Liver (tissue), 9 donors: ENCODE data around the gene RAB17. TPM values are rescaled to one million over a fixed set of nuclear protein-coding genes. Genes with fewer than 3 reads are reported as not detected.
A peak's percentile ranks its signal among the peaks of the same experiment; 100 is the strongest.

ENCODE experiments used
- DNase-seq: peaks from one replicate; pipeline ENCODE4 v3.0.0-alpha.2; 2017; ENCODE audit warnings: low spot score
- H3K27ac ChIP-seq, 2 donors: one replicate each; pipeline ENCODE4 v1.7.0; 2013; ENCODE audit warnings: inconsistent platforms in 2 of 2, low read length in 2 of 2, control low read depth in 1 of 2, low read depth in 1 of 2, mild to moderate bottlenecking in 1 of 2
- H3K27me3 ChIP-seq, 4 donors: one replicate each; pipeline versions ENCODE4 v1.6.1 to v1.7.0; 2013; ENCODE audit warnings: low read length in 3 of 4, inconsistent platforms in 1 of 4, mild to moderate bottlenecking in 1 of 4, moderate library complexity in 1 of 4; ENCODE audit not compliant: control insufficient read depth in 4 of 4, insufficient read depth in 4 of 4
- H3K36me3 ChIP-seq, 4 donors: one replicate each; pipeline versions ENCODE4 v1.6.1 to v1.7.0; 2013; ENCODE audit warnings: low read length in 3 of 4, mild to moderate bottlenecking in 3 of 4, low read depth in 1 of 4, moderate library complexity in 1 of 4; ENCODE audit not compliant: control insufficient read depth in 4 of 4, insufficient read depth in 3 of 4
- H3K4me1 ChIP-seq, 4 donors: one replicate each; pipeline versions ENCODE4 v1.6.1 to v1.7.0; 2013; ENCODE audit warnings: low read length in 3 of 4, mild to moderate bottlenecking in 3 of 4, moderate library complexity in 1 of 4; ENCODE audit not compliant: control insufficient read depth in 4 of 4, insufficient read depth in 4 of 4
- H3K4me3 ChIP-seq, 3 donors: one replicate each; pipeline versions ENCODE4 v1.6.1 to v1.7.0; 2013; ENCODE audit warnings: low read length in 3 of 3, control low read depth in 1 of 3, low read depth in 1 of 3, mild to moderate bottlenecking in 1 of 3
- H3K9ac ChIP-seq, 2 donors: one replicate each; pipeline ENCODE4 v1.7.0; 2013; ENCODE audit warnings: low read length in 2 of 2, mild to moderate bottlenecking in 2 of 2, moderate library complexity in 2 of 2, control low read depth in 1 of 2, low read depth in 1 of 2
- H3K9me3 ChIP-seq, 4 donors: one replicate each; pipeline versions ENCODE4 v1.6.1 to v1.7.0; 2013; ENCODE audit warnings: low read length in 3 of 4; ENCODE audit not compliant: control insufficient read depth in 4 of 4
- ATF3 ChIP-seq: IDR thresholded peaks from 2 replicates; pipeline ENCODE4 v1.6.1; 2016; ENCODE audit warnings: antibody characterized with exemption
- CTCF ChIP-seq: fragments of 150-350 bp; IDR thresholded peaks from 2 replicates; pipeline ENCODE4 v1.5.1; 2017; ENCODE audit warnings: improper control_type of control experiment, low read depth, low read length; ENCODE audit not compliant: missing input control
- EGR1 ChIP-seq, 2 donors: IDR thresholded peaks; 2 replicates each; pipeline ENCODE4 v1.6.1; 2016 to 2018; ENCODE audit warnings: antibody characterized with exemption in 2 of 2, low read depth in 2 of 2
- FOXA1 ChIP-seq: IDR thresholded peaks from 2 replicates; pipeline ENCODE4 v1.6.1; 2016; ENCODE audit warnings: antibody characterized with exemption
- FOXA2 ChIP-seq: IDR thresholded peaks from 2 replicates; pipeline ENCODE4 v1.6.1; 2016; ENCODE audit warnings: antibody characterized with exemption
- GABPA ChIP-seq, 2 donors: IDR thresholded peaks in 1 of 2; conservative IDR thresholded peaks in 1 of 2; 2 replicates each; pipeline ENCODE4 v1.6.1; 2016; ENCODE audit warnings: antibody characterized with exemption in 2 of 2, mild to moderate bottlenecking in 1 of 2, moderate library complexity in 1 of 2
- HNF4G ChIP-seq: IDR thresholded peaks from 2 replicates; pipeline ENCODE4 v1.6.1; 2016; ENCODE audit warnings: antibody characterized with exemption
- JUND ChIP-seq, 2 donors: IDR thresholded peaks; 2 replicates each; pipeline ENCODE4 v1.6.1; 2016; ENCODE audit warnings: antibody characterized with exemption in 2 of 2
- MAX ChIP-seq: IDR thresholded peaks from 2 replicates; pipeline ENCODE4 v1.6.1; 2016; ENCODE audit warnings: antibody characterized with exemption
- NR2F2 ChIP-seq: IDR thresholded peaks from 2 replicates; pipeline ENCODE4 v1.6.1; 2016; ENCODE audit warnings: antibody characterized with exemption
- RAD21 ChIP-seq, 2 donors: IDR thresholded peaks; 2 replicates each; pipeline ENCODE4 v1.6.1; 2016; ENCODE audit warnings: antibody characterized with exemption in 2 of 2, mild to moderate bottlenecking in 2 of 2
- RXRA ChIP-seq, 2 donors: IDR thresholded peaks; 2 replicates each; pipeline ENCODE4 v1.6.1; 2017 to 2018; ENCODE audit warnings: antibody characterized with exemption in 2 of 2, mild to moderate bottlenecking in 1 of 2
- SP1 ChIP-seq: IDR thresholded peaks from 2 replicates; pipeline ENCODE4 v1.6.1; 2018; ENCODE audit warnings: antibody characterized with exemption, mild to moderate bottlenecking
- TAF1 ChIP-seq: conservative IDR thresholded peaks from 2 replicates; pipeline ENCODE4 v1.6.1; 2016; ENCODE audit warnings: antibody characterized with exemption, mild to moderate bottlenecking
- ZBTB33 ChIP-seq: IDR thresholded peaks from 2 replicates; pipeline ENCODE4 v1.6.1; 2016; ENCODE audit warnings: antibody characterized with exemption
- WGBS: extraction: QIAGEN DNeasy Blood & Tissue Kit; methylation state at CpG from one replicate; pipeline ENCODE4 v1.1.7; 2013; 5-methylcytosine and 5-hydroxymethylcytosine counted together
- polyA plus RNA-seq, 2 donors: library from polyadenylated mRNA; stranded (reverse) in 1 of 2; unstranded in 1 of 2; fragments of 200-250 nt in 1 of 2; fragments of >200 nt in 1 of 2; fragmentation: Nextera tagmentation in 1 of 2; extraction: Ambion mirVana in 1 of 2; gene quantifications; one replicate each; pipeline versions ENCODE4 v1.2.1 to v1.2.3, GENCODE V29; 2013 to 2015
- total RNA-seq, 2 donors: library from RNA; depleted of rRNA; stranded (reverse); fragments of >200 nt; gene quantifications; one replicate each; pipeline ENCODE4 v1.2.3, GENCODE V29; 2014
- donor health status: healthy.
- donor health status: healthy.
- donor health status: healthy.
- donor health status: healthy.
- donor health status: healthy.

Gene RAB17
- total and polyA plus RNA-seq, 4 donors: 17.8 to 96.5 (median 74.9) TPM

- no peak for DNase-seq
These were observed 25.2 kb upstream of the RAB17 start for GRCh38 chr2:237615631-237616249.

GRCh38 chr2:237614151-237614720 lies 23.7 kb upstream of the RAB17 start:
- H3K27me3 ChIP-seq: no peaks in the 10 kb centered on the region
- WGBS: 79% methylated on average over 9 of the region's 9 CpGs
- no peaks in the 10 kb centered on the region for H3K9me3 ChIP-seq
- H3K4me1 ChIP-seq: no peaks in the 10 kb centered on the region
- H3K4me3 ChIP-seq: no peak overlapping the region
- TF ChIP-seq MAX: no peak
- no peak for TF ChIP-seq JUND (IDR thresholded peaks at IDR 0.05)
- TF ChIP-seq EGR1 (IDR thresholded peaks at IDR 0.05; ENCODE audit: low read depth in 2 of 2): no peak
- peak; percentile 54 for TF ChIP-seq NR2F2
- no peak for TF ChIP-seq ATF3
- TF ChIP-seq SP1: peak; percentile 42
- TF ChIP-seq CTCF: no peak
- TF ChIP-seq RXRA (IDR thresholded peaks at IDR 0.05): peak in 1 of 2 donors; percentile 18
- no peak for TF ChIP-seq TAF1
- no peak for TF ChIP-seq ZBTB33
- TF ChIP-seq HNF4G: no peak
- H3K36me3 ChIP-seq: no peaks in the 10 kb centered on the region
- DNase-seq: no peak
- H3K27ac ChIP-seq: no peak overlapping the region
- H3K9ac ChIP-seq: no peak overlapping the region

More at GRCh38 chr2:237615631-237616249, 25.2 kb upstream of the RAB17 start:
- no peak overlapping the region for H3K27ac ChIP-seq
- 66% methylated on average over 4 of the region's 4 CpGs for WGBS
- TF ChIP-seq EGR1 (IDR thresholded peaks at IDR 0.05; ENCODE audit: low read depth in 2 of 2) (no peak), RAD21 (IDR thresholded peaks at IDR 0.05) (no peak), JUND (IDR thresholded peaks at IDR 0.05) (no peak), TAF1 (no peak), NR2F2 (no peak), FOXA2 (no peak), FOXA1 (no peak), MAX (no peak), ATF3 (no peak), ZBTB33 (no peak), GABPA (IDR thresholded peaks at IDR 0.05 in 1 of 2, conservative IDR thresholded peaks at IDR 0.05 in 1 of 2) (no peak)
- no peaks in the 10 kb centered on the region for H3K4me1 ChIP-seq
- no peak overlapping the region for H3K4me3 ChIP-seq
- H3K9me3 ChIP-seq: no peaks in the 10 kb centered on the region
- H3K27me3 ChIP-seq: no peaks in the 10 kb centered on the region
- H3K9ac ChIP-seq: no peak overlapping the region
- no peaks in the 10 kb centered on the region for H3K36me3 ChIP-seq
